GM10248 (cell line): ENCODE results near the gene TET2.

Experiments
- CTCF ChIA-PET: fragments of 300-600 bp; sonication (Branson Sonifier 250); formaldehyde crosslinking; extraction: SDS; loops from one replicate; lab custom pipeline; 2021; ENCODE audit warnings: antibody characterized with exemption; lab: Yijun Ruan, JAX
- POLR2A ChIA-PET: fragments of 350-650 bp; sonication (Branson Sonifier 250); formaldehyde crosslinking; extraction: SDS; loops from one replicate; lab custom pipeline; 2020; ENCODE audit warnings: antibody characterized with exemption; lab: Yijun Ruan, JAX
- DNase-seq: peaks from one replicate; pipeline ENCODE4 v3.0.0; 2012; ENCODE audit errors: extremely low spot score
- TF ChIP-seq, protein P1 (sequence below): IDR thresholded peaks from 2 replicates; pipeline ENCODE4 v1.5.1; 2012; ENCODE audit warnings: mild to moderate bottlenecking, low read depth; ENCODE audit errors: extremely low read depth, missing control alignments, control extremely low read depth

Gene TET2

DNA sequence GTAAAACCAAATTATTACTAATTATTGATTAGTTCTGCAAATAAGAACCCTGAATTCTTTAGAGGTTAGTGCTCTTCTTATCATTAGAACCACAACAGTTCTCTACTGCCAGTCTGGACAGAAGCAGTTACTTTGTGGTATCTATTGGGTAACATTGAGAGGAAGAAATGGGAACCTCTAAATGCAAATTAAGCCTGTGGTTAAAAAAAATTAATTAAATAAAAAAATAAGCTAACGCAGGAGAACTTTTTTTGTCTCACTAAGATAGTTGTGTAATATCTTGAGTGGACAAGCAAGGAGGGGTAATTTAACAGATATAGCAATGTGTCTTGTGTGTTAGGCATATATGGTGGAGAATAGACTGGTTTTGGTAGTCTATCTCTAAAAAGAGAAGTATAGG lies 32.9 kb upstream of the TET2 start:
- no peak for DNase-seq
- POLR2A ChIA-PET, result no interaction called here
- TF ChIP-seq, protein P1, sequence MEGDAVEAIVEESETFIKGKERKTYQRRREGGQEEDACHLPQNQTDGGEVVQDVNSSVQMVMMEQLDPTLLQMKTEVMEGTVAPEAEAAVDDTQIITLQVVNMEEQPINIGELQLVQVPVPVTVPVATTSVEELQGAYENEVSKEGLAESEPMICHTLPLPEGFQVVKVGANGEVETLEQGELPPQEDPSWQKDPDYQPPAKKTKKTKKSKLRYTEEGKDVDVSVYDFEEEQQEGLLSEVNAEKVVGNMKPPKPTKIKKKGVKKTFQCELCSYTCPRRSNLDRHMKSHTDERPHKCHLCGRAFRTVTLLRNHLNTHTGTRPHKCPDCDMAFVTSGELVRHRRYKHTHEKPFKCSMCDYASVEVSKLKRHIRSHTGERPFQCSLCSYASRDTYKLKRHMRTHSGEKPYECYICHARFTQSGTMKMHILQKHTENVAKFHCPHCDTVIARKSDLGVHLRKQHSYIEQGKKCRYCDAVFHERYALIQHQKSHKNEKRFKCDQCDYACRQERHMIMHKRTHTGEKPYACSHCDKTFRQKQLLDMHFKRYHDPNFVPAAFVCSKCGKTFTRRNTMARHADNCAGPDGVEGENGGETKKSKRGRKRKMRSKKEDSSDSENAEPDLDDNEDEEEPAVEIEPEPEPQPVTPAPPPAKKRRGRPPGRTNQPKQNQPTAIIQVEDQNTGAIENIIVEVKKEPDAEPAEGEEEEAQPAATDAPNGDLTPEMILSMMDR, result no peak
- CTCF ChIA-PET, result interaction anchor here (1.0 to 1.3 kb wide), 2 partner anchors 15 to 19 kb away, joined by 3 read pairs; no protein-coding TSS in a partner anchor

DNA sequence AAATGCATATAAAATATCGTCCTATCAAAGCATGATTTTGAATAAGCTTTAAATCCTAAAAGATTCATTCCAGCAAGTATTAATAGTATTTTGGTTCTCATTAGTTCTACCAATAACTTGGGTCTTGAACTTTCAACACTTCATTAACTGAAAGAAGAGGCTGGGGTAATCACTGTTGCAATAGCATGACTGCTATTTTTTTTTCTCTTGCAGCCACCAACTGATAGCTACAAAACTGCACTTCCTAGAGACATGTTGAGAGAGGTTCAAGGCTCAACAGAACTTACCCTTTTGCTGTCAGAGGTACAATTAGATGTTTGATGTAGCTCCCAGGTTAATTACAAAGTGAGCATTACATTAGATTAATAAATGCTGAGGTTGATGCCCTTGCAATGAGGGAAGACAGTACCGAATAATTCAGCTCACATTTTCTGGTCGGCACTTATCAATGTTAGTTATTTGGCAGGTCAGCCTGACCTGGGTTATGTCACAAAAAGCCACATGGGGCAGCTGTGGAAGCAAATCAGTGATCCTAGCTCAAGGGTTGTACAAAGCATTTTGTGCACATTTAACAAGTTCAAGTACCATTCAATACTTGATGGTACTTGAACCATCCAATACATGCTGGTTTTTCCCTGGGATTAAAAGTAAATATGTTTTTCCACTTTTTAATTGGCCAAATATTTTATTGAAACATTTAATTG lies 29.9 kb upstream of the TET2 start:
- TF ChIP-seq, protein P1, result no peak
- no peak for DNase-seq
- POLR2A ChIA-PET, result no interaction called here
- CTCF ChIA-PET, result interaction anchor here (0.9 to 3.0 kb wide), 4 partner anchors 10 to 41 kb away, joined by 3 to 13 read pairs (median 4); no protein-coding TSS in a partner anchor

DNA sequence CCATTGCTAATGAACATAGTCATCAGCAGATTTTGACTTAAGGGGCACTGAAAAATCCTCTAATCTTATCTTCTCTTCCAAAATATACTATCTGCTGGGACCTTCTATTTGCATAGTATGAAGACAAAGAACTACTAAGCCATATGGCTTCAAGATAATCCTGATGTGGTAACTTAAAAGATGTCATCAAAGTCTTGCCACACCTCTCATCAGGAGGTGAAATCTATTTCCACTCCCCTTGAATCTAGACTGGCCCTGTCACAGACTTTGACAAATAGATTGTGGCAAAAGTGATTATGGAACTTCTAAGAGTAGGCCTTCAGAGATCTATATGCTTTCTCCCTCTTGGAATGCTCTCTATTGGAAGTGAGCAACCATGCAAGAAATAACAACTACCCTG lies 27.3 kb upstream of the TET2 start:
- no peak for DNase-seq
- POLR2A ChIA-PET, result no interaction called here
- CTCF ChIA-PET, result no interaction called here
- TF ChIP-seq, protein P1, result no peak

DNA sequence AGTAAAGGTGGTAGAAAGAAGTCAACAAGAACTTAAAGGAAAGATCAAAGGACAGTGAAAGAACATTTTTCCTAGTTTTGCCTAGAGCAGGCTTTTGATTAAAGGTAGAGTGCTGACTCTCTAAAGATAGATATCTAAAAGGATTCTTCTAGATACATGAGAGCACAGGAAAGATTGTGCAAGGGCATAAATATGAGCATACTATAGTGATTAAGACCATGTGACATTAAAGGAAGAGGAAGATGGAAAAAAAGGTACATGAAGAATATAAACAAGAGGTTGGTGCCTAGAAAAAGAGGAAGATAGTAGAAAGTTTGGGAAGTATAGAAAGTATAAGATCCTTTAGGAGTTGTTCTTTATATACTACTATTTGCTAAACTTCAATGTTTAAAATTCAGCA lies 26.1 kb upstream of the TET2 start:
- ChIA-PET CTCF (interaction anchor here (2.4 kb wide), 1 partner anchor 11 kb away, joined by 8 read pairs; no protein-coding TSS in a partner anchor), POLR2A (no interaction called here)
- no peak for DNase-seq
- TF ChIP-seq, protein P1, result no peak

DNA sequence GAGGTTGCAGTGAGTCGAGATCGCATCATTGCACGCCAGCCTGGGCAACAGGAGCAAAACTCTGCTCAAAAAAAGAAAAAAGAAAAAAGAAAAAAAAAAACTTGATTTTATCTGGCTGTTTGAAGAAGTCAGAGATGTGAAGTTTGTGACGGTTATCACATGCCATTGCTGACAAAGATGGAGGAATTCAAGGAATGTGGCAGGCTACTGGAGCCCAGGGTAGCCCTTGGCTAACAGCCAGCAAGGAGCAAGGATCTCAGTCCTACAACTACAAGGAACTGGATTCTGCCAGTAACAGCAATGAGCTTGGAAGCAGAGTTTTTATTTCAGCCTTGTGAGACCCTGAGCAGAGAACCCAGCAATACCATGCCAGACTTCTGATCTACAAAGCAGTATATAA lies 24.3 kb upstream of the TET2 start:
- no peak for DNase-seq
- CTCF ChIA-PET, result interaction anchor here (1.0 to 2.4 kb wide), 5 partner anchors 9 to 543 kb away, joined by 3 to 8 read pairs (median 3); no protein-coding TSS in a partner anchor
- POLR2A ChIA-PET, result no interaction called here
- TF ChIP-seq, protein P1, result no peak

DNA sequence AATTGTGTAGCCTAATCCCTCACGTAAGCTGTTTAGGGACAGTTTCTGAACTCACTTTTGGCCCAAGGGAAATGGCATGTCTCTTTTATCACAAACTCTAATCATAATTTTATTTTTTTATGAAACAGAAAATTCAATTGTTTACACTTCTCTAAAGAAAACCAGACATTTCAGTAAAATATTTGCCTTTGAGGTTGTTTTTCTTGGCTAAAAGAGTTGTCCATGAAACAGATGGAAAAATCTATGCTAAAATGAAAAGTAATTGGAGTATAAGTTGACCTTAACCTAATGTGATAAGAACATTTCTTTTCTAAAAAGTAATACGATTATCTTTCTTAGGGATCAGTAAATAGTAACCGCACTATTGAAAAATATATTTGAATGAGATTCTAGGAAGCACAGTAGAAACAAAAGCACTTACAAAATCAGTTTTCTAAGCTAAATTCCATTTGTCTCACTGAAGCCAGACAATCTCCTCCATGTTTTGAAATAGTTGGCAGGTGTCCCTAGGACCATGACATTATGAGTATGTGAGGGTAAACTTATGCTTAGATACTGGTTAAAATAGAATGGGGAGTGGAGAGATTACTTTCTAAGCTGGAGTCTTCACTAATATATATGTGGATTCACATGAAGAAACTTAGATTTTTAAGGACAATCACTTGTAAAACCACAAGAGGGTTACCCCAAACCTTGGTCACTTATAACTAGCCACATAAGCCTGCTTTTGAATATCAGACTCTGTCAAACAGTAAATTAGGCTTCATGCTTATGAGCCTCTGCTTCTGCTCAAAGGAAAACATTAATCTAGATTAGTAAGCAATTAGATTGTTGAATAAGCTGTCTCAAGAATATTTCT lies 20.1 kb upstream of the TET2 start:
- CTCF ChIA-PET, result interaction anchor here (2.1 to 2.7 kb wide), 2 partner anchors 15 to 347 kb away, joined by 6 to 7 read pairs; partner anchors contain the start of gene PPA2
- no peak for DNase-seq

More for the DNA sequence above, 20.1 kb upstream of the TET2 start:
- TF ChIP-seq, protein P1, result no peak
- POLR2A ChIA-PET, result no interaction called here
